Psoas muscle (tissue), 8 donors: ENCODE results near the gene ANKH. TPM values are rescaled to one million over a fixed set of nuclear protein-coding genes. Genes with fewer than 3 reads are reported as not detected.
A peak's percentile ranks its signal among the peaks of the same experiment; 100 is the strongest.

ENCODE experiments used
- ATAC-seq, 4 donors: fragments of 200-7000 bp; cut with Tn5 transposase; one replicate each; pipeline ENCODE4 v1.9.1; 2020; ENCODE audit warnings: moderate library complexity in 3 of 4, mild to moderate bottlenecking in 2 of 4
- DNase-seq, 2 donors: peaks; one replicate each; pipeline ENCODE4 v3.0.0-alpha.2; 2020
- H3K27ac ChIP-seq: fragments of 200-600 bp; one replicate; pipeline ENCODE4 v1.8.0; 2022
- H3K27me3 ChIP-seq, 3 donors: fragments of 200-600 bp in 1 of 3; one replicate each; pipeline versions ENCODE4 v1.6.1 to v1.8.0; 2013 to 2022; ENCODE audit warnings: low read length in 2 of 3, mild to moderate bottlenecking in 2 of 3, moderate library complexity in 1 of 3; ENCODE audit not compliant: insufficient read depth in 3 of 3
- H3K36me3 ChIP-seq, 2 donors: fragments of 200-600 bp in 1 of 2; one replicate each; pipeline versions ENCODE4 v1.6.1 to v1.8.0; 2013 to 2022; ENCODE audit warnings: low read depth in 1 of 2, mild to moderate bottlenecking in 1 of 2, moderate library complexity in 1 of 2; ENCODE audit not compliant: insufficient read depth in 1 of 2
- H3K4me1 ChIP-seq: fragments of 200-600 bp; one replicate; pipeline ENCODE4 v1.8.0; 2022
- H3K4me3 ChIP-seq: fragments of 200-600 bp; one replicate; pipeline ENCODE4 v1.8.0; 2022; ENCODE audit warnings: mild to moderate bottlenecking
- H3K9me3 ChIP-seq: fragments of 200-600 bp; one replicate; pipeline ENCODE4 v1.8.0; 2022
- WGBS, 3 donors: extraction: QIAGEN DNeasy Blood & Tissue Kit; methylation state at CpG; one replicate each; pipeline versions ENCODE4 v1.1.6 to v1.1.7; 2013; 5-methylcytosine and 5-hydroxymethylcytosine counted together
- intact Hi-C, 2 donors: fragments of 100-400 bp; cut with DNase I; formaldehyde crosslinking; loops; one replicate each; pipeline versions ENCODE4 v1.11.0 to v1.14.2; 2022
- polyA plus RNA-seq, 3 donors: library from polyadenylated mRNA; stranded (reverse); fragments of 200-250 nt; gene quantifications; one replicate each; pipeline ENCODE4 v1.2.3, GENCODE V29; 2013
- total RNA-seq, 4 donors: library from RNA; stranded (reverse); fragmentation: NEBNext Ultra II Directional in 2 of 4; extraction: Animal tissue kit (Norgen Biotek cat#: 25700) in 2 of 4; gene quantifications; one replicate each; pipeline versions ENCODE4 v1.2.1 to v1.2.4, GENCODE V29; 2021 to 2023
- TF ChIP-seq, protein P1 (sequence below): fragments of 200-600 bp; IDR thresholded peaks from one replicate; pipeline ENCODE4 v1.8.0; 2022; ENCODE audit warnings: antibody characterized with exemption
- donor health status: healthy with polysubstance abuse.
- donor health status: DM: no; HTN: no; CAD: no; lungs with moderate emphysema.
- donor health status: Bipolar disorder and iron deficiency.
- donor health status: healthy.
- donor health status: DM: yes; HTN: yes; CAD: no.
- donor health status: DM: no; HTN: no; CAD: no.
- donor health status: DM: no; HTN: no; CAD: no.
- donor health status: DM: yes; HTN: yes; CAD: no.

The ANKH gene
- total and polyA plus RNA-seq, 7 donors = 24.0 to 92.8 (median 63.0) TPM

DNA sequence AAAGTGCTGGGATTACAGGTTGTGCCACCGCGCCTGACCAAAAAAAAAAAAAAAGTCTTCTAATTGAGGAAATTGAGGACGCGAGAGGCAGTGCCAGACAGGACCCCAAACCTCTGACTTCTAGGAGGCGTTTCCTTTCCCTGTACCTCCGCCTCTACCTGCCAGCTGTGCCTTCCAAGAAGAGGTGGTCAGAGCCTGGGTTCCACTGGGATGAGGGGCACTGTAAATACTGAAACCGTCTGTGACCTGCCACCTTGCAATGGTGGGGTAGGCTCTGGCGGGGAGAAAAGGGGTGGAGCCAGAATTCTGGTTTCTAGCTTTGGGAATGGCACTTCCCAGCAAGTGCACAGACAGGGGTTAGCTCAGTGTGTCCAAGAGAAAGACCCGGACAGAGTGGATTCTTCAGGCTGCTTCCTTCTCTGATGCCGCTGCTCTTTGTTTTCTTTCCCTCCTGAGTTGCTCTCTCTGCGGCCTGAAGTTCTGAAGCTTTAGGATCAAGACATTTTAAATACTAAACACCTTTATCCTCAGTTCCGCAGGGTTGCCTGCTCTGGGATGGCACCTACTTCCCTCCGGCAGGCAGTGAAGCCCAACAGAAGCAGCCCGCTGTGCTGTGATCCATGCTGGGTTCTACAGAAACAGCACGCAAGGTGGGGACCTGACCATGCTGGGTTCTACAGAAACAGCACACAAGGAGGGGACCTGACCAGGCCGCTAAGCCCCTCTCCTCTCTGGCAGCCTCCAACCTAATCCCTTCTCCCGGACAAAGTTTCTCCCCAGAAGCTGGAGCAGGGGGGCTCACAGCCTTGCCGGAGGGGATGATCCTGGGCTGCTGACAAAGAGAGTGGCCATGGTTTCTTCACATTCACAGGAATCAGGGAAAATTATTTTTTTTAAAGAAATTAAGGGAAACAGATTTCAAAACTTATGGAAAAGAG lies 141.9 kb downstream of the ANKH start:
- Histone ChIP-seq H3K4me1 (peaks cover 46% of the 10 kb centered on the region), H3K4me3 (no peak overlapping the region), H3K9me3 (no peaks in the 10 kb centered on the region), H3K27me3 (no peaks in the 10 kb centered on the region), H3K27ac (peak overlapping the region; percentile 75), H3K36me3 (peaks cover 0 to 12% of the 10 kb centered on the region in 2 donors)
- 91 to 93% (median 92%) methylated on average over 16 to 18 of the region's 18 CpGs for WGBS, 3 donors
- intact Hi-C loops = loop anchor here (5.0 to 10.0 kb wide), 2 partner anchors 88 to 145 kb away; partner anchors contain the start of gene ANKH (in 1 of the 2)
- ATAC-seq (no peak), DNase-seq (no peak)
- TF ChIP-seq, protein P1, sequence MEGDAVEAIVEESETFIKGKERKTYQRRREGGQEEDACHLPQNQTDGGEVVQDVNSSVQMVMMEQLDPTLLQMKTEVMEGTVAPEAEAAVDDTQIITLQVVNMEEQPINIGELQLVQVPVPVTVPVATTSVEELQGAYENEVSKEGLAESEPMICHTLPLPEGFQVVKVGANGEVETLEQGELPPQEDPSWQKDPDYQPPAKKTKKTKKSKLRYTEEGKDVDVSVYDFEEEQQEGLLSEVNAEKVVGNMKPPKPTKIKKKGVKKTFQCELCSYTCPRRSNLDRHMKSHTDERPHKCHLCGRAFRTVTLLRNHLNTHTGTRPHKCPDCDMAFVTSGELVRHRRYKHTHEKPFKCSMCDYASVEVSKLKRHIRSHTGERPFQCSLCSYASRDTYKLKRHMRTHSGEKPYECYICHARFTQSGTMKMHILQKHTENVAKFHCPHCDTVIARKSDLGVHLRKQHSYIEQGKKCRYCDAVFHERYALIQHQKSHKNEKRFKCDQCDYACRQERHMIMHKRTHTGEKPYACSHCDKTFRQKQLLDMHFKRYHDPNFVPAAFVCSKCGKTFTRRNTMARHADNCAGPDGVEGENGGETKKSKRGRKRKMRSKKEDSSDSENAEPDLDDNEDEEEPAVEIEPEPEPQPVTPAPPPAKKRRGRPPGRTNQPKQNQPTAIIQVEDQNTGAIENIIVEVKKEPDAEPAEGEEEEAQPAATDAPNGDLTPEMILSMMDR = no peak

DNA sequence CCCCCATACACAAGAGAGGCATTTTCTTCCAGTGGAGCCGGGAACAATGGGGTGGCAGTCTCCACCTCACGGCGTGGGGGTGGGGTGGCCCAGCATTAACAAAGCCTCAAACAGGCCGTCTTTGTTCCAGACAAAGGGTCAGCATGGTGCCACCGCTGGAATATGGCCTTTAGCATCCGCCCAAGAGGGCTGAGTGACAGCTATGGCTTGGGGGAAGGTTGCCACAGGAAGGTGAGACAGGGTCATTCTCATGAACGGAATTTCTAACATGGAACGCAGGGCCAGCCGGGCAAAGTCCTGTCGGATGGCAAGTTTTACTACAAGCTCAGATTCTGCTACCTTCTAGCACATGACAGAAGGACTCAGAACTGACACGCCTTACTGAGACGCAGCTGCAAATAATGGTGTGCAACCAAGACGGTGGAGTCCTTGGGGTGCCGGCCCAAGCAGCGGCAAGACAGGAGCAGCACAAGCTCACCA lies 143.1 kb downstream of the ANKH start:
- H3K4me3 ChIP-seq = no peak overlapping the region
- WGBS, 3 donors = 30 to 46% (median 31%) methylated on average over 15 of the region's 15 CpGs
- DNase-seq (no peak), ATAC-seq (peak; percentile 41 to 57 (median 52))
- no peaks in the 10 kb centered on the region for H3K27me3 ChIP-seq
- peak overlapping the region; percentile 75 for H3K27ac ChIP-seq
- H3K36me3 ChIP-seq = peaks cover 0 to 12% of the 10 kb centered on the region in 2 donors
- TF ChIP-seq, protein P1 = no peak
- peaks cover 50% of the 10 kb centered on the region for H3K4me1 ChIP-seq
- intact Hi-C loops = loop anchor here (5.0 to 10.0 kb wide), 2 partner anchors 89 to 146 kb away; partner anchors contain the start of gene ANKH (in 1 of the 2)
- H3K9me3 ChIP-seq = no peaks in the 10 kb centered on the region

DNA sequence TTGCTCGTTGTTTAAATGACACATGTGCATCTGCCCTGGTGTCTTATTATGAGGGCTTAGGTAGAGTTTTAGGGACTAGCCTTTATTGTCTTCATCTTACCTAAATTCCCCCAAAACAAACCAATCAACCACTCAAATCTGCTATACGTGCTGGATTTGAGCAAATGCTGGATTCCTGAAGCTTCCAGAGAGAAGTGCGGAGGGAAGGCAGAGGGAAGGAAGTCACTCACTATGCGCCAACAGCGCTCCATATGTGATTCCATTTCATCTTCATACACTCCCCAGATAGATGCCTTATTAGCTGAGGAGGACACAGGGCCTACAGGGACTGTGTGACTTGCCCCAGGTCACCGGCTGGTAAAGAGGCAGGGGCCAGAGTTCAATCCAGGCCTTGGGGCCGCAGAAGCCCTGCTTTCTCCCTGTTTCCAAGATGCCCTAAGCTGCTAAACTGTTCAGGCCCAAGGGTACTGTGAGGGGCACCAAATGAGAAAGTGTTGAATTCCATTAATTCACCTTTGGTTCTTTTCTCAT lies 143.6 kb downstream of the ANKH start:
- Histone ChIP-seq H3K36me3 (peaks cover 0 to 12% of the 10 kb centered on the region in 2 donors), H3K27me3 (no peaks in the 10 kb centered on the region), H3K4me3 (no peak overlapping the region), H3K27ac (peak overlapping the region; percentile 75), H3K9me3 (no peaks in the 10 kb centered on the region), H3K4me1 (peaks cover 50% of the 10 kb centered on the region)
- TF ChIP-seq, protein P1 = no peak
- ATAC-seq (no peak), DNase-seq (no peak)
- intact Hi-C loops = loop anchor here (2.0 to 10.0 kb wide), 4 partner anchors 89 to 275 kb away; partner anchors contain the start of gene ANKH (in 2 of the 2)
- WGBS, 3 donors = 73 to 82% (median 75%) methylated on average over 7 of the region's 7 CpGs

DNA sequence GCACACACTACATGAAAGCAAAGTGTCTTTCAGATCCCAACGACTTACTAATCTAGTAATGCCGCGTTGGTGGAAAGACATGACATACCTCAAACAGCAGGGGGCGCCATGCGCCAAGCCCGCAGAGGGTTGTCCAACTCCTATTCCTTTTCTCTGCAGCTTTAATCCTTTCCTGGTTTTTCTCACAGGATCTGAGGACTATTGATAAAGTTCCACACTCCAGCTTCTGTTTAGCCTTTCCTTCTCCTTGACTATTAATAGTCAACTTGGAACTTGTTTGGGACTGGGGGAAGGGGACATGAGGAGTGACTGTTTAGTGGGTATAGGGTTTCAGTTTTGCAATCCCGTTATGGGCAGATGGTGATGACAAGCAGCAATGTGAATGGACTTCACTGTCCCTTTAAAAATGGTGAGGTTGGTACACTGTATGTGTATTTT lies 144.1 kb downstream of the ANKH start:
- WGBS, 3 donors = 0 to 3% (median 2%) methylated on average over 7 of the region's 7 CpGs
- no peaks in the 10 kb centered on the region for H3K27me3 ChIP-seq
- H3K36me3 ChIP-seq = peaks cover 0 to 10% of the 10 kb centered on the region in 2 donors
- no peaks in the 10 kb centered on the region for H3K9me3 ChIP-seq
- H3K27ac ChIP-seq = peak overlapping the region; percentile 75
- ATAC-seq = peak; percentile 80 to 87 (median 84)
- H3K4me1 ChIP-seq = peaks cover 56% of the 10 kb centered on the region
- TF ChIP-seq, protein P1 = peak; percentile 95
- peak overlapping the region; percentile 4 for H3K4me3 ChIP-seq
- peak; percentile 71 to 84 for DNase-seq
- intact Hi-C loops = loop anchor here (2.0 to 10.0 kb wide), 4 partner anchors 90 to 275 kb away; partner anchors contain the start of gene ANKH (in 2 of the 2)
